Ovary (tissue), 3 donors: Measurements from ENCODE around the gene FARS2.

Source experiments
- CTCF ChIP-seq, 3 donors: fragments of 450-650 bp in 2 of 3; fragments of 200-600 bp in 1 of 3; IDR thresholded peaks; one replicate each; pipeline versions ENCODE4 v1.5.1 to v1.8.0; 2016 to 2022; ENCODE audit warnings: antibody characterized with exemption in 3 of 3, mild to moderate bottlenecking in 1 of 3
- EP300 ChIP-seq: sonication (generic); formaldehyde crosslinking; IDR thresholded peaks from one replicate; pipeline ENCODE4 v1.6.1; 2017; ENCODE audit warnings: antibody characterized with exemption
- donor health status: DM: no; HTN: no; CAD: no.

- no peak for TF ChIP-seq CTCF (IDR thresholded peaks at IDR 0.05)
- no peak for TF ChIP-seq EP300
These were observed 469.4 kb downstream of the FARS2 start for GRCh38 chr6:5730585-5731263.
